PC-3 (cell line): ENCODE results near the gene MAPK7. TPM values are rescaled to one million over a fixed set of nuclear protein-coding genes. Genes with fewer than 3 reads are reported as not detected.

Source experiments
- ATAC-seq: fragments of 200-7000 bp; cut with Tn5 transposase; 2 replicates; pipeline ENCODE4 v1.9.1; 2020; ENCODE audit warnings: mild to moderate bottlenecking, moderate library complexity
- BruUV-seq: library from RNA; stranded (reverse); fragments of 400-500 nt; replicated peaks from 2 replicates; lab custom pipeline; 2021; lab: Mats Ljungman, UMichigan
- CTCF ChIA-PET: fragments of 300-600 bp; sonication (Branson Sonifier 250); formaldehyde crosslinking; loops from one replicate; lab custom pipeline; 2022; ENCODE audit warnings: antibody characterized with exemption; lab: Charles Lee
- POLR2A ChIA-PET: fragments of 300-600 bp; sonication (Branson Sonifier 250); formaldehyde crosslinking; loops from one replicate; lab custom pipeline; 2022; ENCODE audit warnings: antibody characterized with exemption; ENCODE audit not compliant: unreplicated experiment; lab: Charles Lee
- DNase-seq: peaks from one replicate; pipeline ENCODE4 v3.0.0-alpha.2; 2015
- H2AFZ ChIP-seq: fragments of 300-600 bp; sonication (generic); 2 replicates; pipeline ENCODE4 v1.6.0; 2016; ENCODE audit warnings: antibody characterized with exemption, low read length
- H3F3A ChIP-seq: fragments of 300-600 bp; sonication (generic); one replicate; pipeline ENCODE4 v1.6.0; 2017; ENCODE audit warnings: antibody characterized with exemption, low read length, control low read depth, mild to moderate bottlenecking; ENCODE audit not compliant: unreplicated experiment
- H3K27ac ChIP-seq: fragments of 300-600 bp; sonication (generic); 2 replicates; pipeline ENCODE4 v1.5.1; 2016; ENCODE audit warnings: mild to moderate bottlenecking, low read length
- H3K27me3 ChIP-seq: fragments of 300-600 bp; sonication (generic); 2 replicates; pipeline ENCODE4 v1.6.1; 2016; ENCODE audit warnings: low read length, mixed read lengths
- H3K36me3 ChIP-seq: fragments of 300-600 bp; sonication (generic); 2 replicates; pipeline ENCODE4 v1.6.1; 2016; ENCODE audit warnings: low read depth, mixed run types, low read length, mixed read lengths
- H3K4me1 ChIP-seq: fragments of 300-600 bp; sonication (generic); 2 replicates; pipeline ENCODE4 v1.5.1; 2016; ENCODE audit warnings: low read length; ENCODE audit not compliant: insufficient read depth
- H3K4me2 ChIP-seq: fragments of 300-600 bp; sonication (generic); 2 replicates; pipeline ENCODE4 v1.6.0; 2016; ENCODE audit warnings: low read length
- H3K4me3 ChIP-seq: fragments of 300-600 bp; sonication (generic); 2 replicates; pipeline ENCODE4 v1.5.1; 2016; ENCODE audit warnings: mild to moderate bottlenecking, low read length, mixed read lengths
- H3K79me2 ChIP-seq: fragments of 300-600 bp; sonication (generic); 2 replicates; pipeline ENCODE4 v1.6.1; 2017; ENCODE audit warnings: low read length, mixed read lengths
- H3K9ac ChIP-seq: fragments of 300-600 bp; sonication (generic); 2 replicates; pipeline ENCODE4 v1.6.0; 2016; ENCODE audit warnings: mild to moderate bottlenecking, low read length
- H3K9me2 ChIP-seq: fragments of 300-600 bp; sonication (generic); replicated peaks from 2 replicates; pipeline ENCODE4 v1.6.1; 2016; ENCODE audit warnings: mixed run types, low read length, mixed read lengths
- H3K9me3 ChIP-seq: fragments of 300-600 bp; sonication (generic); 2 replicates; pipeline ENCODE4 v1.6.1; 2016; ENCODE audit warnings: low read length, mixed read lengths
- H4K20me1 ChIP-seq: fragments of 300-600 bp; sonication (generic); 2 replicates; pipeline ENCODE4 v1.6.1; 2016; ENCODE audit warnings: low read length, mixed read lengths
- CTCF ChIP-seq: fragments of 300-600 bp; sonication (generic); conservative IDR thresholded peaks from 2 replicates; pipeline ENCODE4 v1.5.1; 2017; ENCODE audit warnings: antibody characterized with exemption, low read depth, mild to moderate bottlenecking, low read length
- EZH2 ChIP-seq: fragments of 300-600 bp; sonication (generic); IDR thresholded peaks from one replicate; pipeline ENCODE4 v1.6.1; 2017; ENCODE audit warnings: antibody characterized with exemption, mild to moderate bottlenecking, low read length; ENCODE audit not compliant: unreplicated experiment
- EZH2phosphoT487 ChIP-seq: fragments of 300-600 bp; sonication (generic); IDR thresholded peaks from 2 replicates; pipeline ENCODE4 v1.6.1; 2018; ENCODE audit warnings: mild to moderate bottlenecking, antibody characterized with exemption, low read length, borderline replicate concordance
- intact Hi-C: fragments of 100-400 bp; cut with micrococcal nuclease; formaldehyde crosslinking; loops from 2 replicates; pipeline ENCODE4 v1.9.0; 2023
- total RNA-seq: library from RNA; depleted of rRNA; stranded (reverse); fragments of >200 nt; gene quantifications from 2 replicates; pipeline ENCODE4 v1.2.3, GENCODE V29; 2014

Gene MAPK7
- total RNA-seq, 1 experiment from 2014 or later: 9.8 TPM

GRCh38 chr17:19365499-19365817 is 12.8 kb upstream of the MAPK7 start:
- Histone ChIP-seq H3K79me2 (peaks cover 4% of the 10 kb centered on the region), H3K4me1 (peaks cover 16% of the 10 kb centered on the region), H3K9me2 (no peaks in the 10 kb centered on the region), H3K36me3 (no peaks in the 10 kb centered on the region), H3K9me3 (no peaks in the 10 kb centered on the region), H3K4me2 (no peak overlapping the region), H2AFZ (no peak overlapping the region), H4K20me1 (no peaks in the 10 kb centered on the region), H3K9ac (no peak overlapping the region), H3K4me3 (no peak overlapping the region), H3K27me3 (no peaks in the 10 kb centered on the region), H3F3A (no peaks in the 10 kb centered on the region), H3K27ac (no peak overlapping the region)
- DNase-seq (no peak), ATAC-seq (no peak)
- POLR2A ChIA-PET: interaction anchor here (0.6 kb wide), 1 partner anchor 862 kb away, joined by 3 read pairs; no protein-coding TSS in a partner anchor
- no TSS peak for BruUV-seq
- intact Hi-C loops: loop anchor here (10.0 kb wide), 1 partner anchor 399 kb away; no protein-coding TSS in a partner anchor
- TF ChIP-seq EZH2 (no peak), EZH2phosphoT487 (no peak), CTCF (no peak)
- CTCF ChIA-PET: no interaction called here

GRCh38 chr17:19365833-19366636 is 12.3 kb upstream of the MAPK7 start:
- TF ChIP-seq EZH2: no peak
- no peak for TF ChIP-seq CTCF
- TF ChIP-seq EZH2phosphoT487: no peak
- POLR2A ChIA-PET: interaction anchor here (0.6 kb wide), 1 partner anchor 862 kb away, joined by 3 read pairs; no protein-coding TSS in a partner anchor

GRCh38 chr17:19366637-19366972 is 11.7 kb upstream of the MAPK7 start:
- ChIA-PET CTCF (no interaction called here), POLR2A (no interaction called here)
- intact Hi-C loops: loop anchor here (10.0 kb wide), 1 partner anchor 398 kb away; no protein-coding TSS in a partner anchor
- Histone ChIP-seq H3K9me3 (no peaks in the 10 kb centered on the region), H3K4me2 (no peak overlapping the region), H3K4me1 (peaks cover 16% of the 10 kb centered on the region), H3K27me3 (no peaks in the 10 kb centered on the region), H3K36me3 (no peaks in the 10 kb centered on the region), H3K4me3 (no peak overlapping the region), H3F3A (no peaks in the 10 kb centered on the region), H3K9me2 (no peaks in the 10 kb centered on the region), H3K79me2 (peaks cover 4% of the 10 kb centered on the region), H4K20me1 (no peaks in the 10 kb centered on the region), H3K27ac (no peak overlapping the region), H2AFZ (no peak overlapping the region), H3K9ac (no peak overlapping the region)
- no TSS peak for BruUV-seq
- ATAC-seq (no peak), DNase-seq (no peak)
- TF ChIP-seq CTCF (no peak), EZH2 (no peak), EZH2phosphoT487 (no peak)

More at GRCh38 chr17:19365833-19366636, 12.3 kb upstream of the MAPK7 start:
- Histone ChIP-seq H3K4me2 (no peak overlapping the region), H3K36me3 (no peaks in the 10 kb centered on the region), H3K9ac (no peak overlapping the region), H3K79me2 (peaks cover 4% of the 10 kb centered on the region), H3K9me3 (no peaks in the 10 kb centered on the region), H3K9me2 (no peaks in the 10 kb centered on the region), H3K27ac (no peak overlapping the region), H4K20me1 (no peaks in the 10 kb centered on the region), H3K27me3 (no peaks in the 10 kb centered on the region), H3K4me1 (peaks cover 16% of the 10 kb centered on the region), H2AFZ (no peak overlapping the region), H3K4me3 (no peak overlapping the region), H3F3A (no peaks in the 10 kb centered on the region)
- ATAC-seq (no peak), DNase-seq (no peak)
- BruUV-seq: no TSS peak
- intact Hi-C loops: loop anchor here (10.0 kb wide), 1 partner anchor 399 kb away; no protein-coding TSS in a partner anchor
- CTCF ChIA-PET: no interaction called here
